GM10266 (cell line): ENCODE results near the gene MTTP.

Experiments used
- DNase-seq: peaks from one replicate; pipeline ENCODE4 v3.0.0; 2012; ENCODE audit errors: extremely low spot score
- CTCF ChIP-seq: IDR thresholded peaks from 2 replicates; pipeline ENCODE4 v1.5.1; 2012; ENCODE audit warnings: mild to moderate bottlenecking, low read depth; ENCODE audit not compliant: control insufficient read depth, insufficient read depth; ENCODE audit errors: missing control alignments

Gene MTTP

GRCh38 chr4:99649208-99649607 lies 74.6 kb downstream of the MTTP start:
- no peak for TF ChIP-seq CTCF

GRCh38 chr4:99649778-99650177 lies 75.2 kb downstream of the MTTP start:
- no peak for TF ChIP-seq CTCF
- no peak for DNase-seq

More at GRCh38 chr4:99649208-99649607, 74.6 kb downstream of the MTTP start:
- no peak for DNase-seq

DNA sequence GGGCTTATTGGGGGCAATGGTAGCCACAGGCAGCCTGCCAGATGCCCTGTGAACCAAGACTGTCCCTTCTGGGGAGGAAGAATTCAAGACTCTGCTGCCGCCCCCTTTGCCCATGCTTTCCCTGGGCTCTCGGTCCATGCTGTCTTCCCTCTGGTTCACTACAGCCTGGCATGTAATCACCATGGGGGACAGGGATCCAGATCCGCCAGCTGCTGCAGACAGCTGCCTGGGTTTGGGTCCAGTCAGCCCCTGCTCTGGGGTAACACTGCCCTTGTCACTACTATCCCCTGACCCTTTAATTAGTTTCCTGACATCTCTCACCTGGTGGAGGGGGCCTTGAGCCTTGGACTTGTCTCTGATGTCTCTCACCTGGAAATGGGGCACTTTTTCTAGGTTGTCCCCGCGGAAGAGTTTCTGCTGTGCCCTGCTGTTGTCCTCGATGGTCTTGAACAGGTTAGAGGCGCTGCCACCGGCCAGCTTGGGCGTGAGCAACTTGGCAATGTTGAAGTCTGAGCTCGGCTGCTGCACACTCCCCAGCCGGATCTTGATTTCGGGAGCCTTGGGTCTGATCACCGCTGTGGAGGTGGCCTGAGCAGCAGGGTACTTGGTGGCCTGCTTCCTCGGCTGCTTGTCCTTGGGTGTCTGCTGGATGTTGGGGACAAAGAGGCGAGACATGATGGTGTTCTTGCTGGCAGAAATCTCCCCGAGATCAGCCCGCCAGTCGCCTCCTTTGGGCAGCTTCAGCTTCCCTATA lies 76.6 kb downstream of the MTTP start:
- DNase-seq, result no peak
- no peak for TF ChIP-seq CTCF

GRCh38 chr4:99651811-99652485 lies 77.3 kb downstream of the MTTP start:
- no peak for TF ChIP-seq CTCF
- no peak for DNase-seq

DNA sequence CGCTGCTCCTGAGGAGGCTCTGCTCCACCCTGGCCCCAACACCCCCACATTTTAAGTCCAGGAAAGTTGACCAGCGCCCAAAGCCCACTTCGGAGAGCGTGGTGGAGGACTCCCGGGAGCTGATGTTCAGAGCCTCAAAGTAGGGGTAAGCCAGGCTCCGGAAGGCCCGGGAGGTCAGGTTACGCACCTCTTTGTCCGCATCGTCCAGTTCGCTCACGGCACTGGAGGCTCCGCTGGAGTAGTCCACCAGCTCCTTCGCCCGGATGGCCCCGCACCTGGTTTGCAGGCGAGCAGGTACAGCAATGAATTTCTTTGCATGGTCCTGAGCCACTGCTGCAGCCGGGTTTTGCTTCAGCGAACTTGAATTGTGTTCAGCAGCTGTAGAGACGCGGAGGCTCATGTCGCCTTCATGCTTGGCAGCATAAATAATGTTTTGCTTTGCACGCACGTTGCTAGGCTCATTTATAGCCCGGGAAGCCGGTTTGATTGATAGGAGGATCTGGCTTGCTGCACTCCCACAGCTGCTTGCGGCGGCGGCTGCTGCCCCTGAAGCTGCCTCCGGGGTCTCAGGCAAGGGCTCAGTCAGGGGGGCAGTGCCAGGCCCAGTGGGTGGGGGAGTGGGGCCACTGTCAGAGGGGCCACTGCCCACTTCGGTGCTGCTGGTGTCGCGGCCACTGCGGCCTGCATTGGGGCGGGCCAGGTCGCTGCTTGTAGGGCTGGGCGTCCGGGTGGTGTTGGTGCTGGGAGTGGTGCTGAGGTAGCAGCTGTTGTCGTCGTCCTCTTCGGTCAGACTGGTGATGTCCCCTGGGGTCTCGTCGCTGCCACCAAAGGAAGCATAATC lies 78.2 kb downstream of the MTTP start:
- no peak for TF ChIP-seq CTCF
- DNase-seq, result no peak

DNA sequence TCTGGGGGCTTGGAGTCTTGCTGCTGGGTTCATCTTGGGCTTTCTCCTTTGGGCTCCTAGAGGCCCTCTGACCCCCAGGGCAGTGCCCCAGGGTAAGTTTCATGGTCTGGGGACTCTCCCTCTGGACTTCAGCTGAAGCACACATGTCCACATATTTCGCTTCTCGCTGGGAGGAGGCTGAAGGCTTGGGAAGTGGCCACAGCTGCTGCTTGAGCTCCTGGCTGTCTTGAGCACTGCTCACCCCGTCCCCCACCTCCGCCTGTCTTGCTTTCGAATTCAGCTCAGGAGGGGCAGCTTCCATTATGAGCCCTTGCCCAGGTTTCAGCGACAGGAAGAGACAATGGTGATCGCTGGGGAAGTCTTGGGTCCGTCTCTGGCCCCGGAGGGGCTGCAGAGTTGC lies 79.3 kb downstream of the MTTP start:
- DNase-seq, result no peak
- no peak for TF ChIP-seq CTCF

DNA sequence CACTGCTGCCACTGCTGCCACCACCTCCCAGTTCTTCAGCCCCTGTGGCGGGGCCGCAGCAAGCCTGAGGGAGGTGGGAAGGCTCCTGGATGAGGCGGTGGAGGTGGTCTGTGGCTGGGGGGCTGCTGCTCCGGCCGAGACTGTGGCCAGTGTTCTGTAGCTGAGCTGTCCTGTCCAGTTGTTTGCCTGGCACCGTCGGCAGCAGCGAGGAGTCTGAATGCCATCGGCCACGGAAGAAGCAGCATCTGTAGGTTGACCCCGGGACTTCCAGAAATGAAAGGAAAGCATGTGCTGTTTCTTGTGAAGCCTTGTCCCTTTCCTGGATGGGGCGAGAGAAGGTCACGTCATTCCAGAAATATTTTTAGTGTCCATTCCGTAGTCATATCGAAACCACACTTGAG lies 79.7 kb downstream of the MTTP start:
- no peak for DNase-seq
- no peak for TF ChIP-seq CTCF
